Measurements from ENCODE around the gene PSMB11.
A peak's percentile ranks its signal among the peaks of the same experiment; 100 is the strongest.

Gene PSMB11

DNA sequence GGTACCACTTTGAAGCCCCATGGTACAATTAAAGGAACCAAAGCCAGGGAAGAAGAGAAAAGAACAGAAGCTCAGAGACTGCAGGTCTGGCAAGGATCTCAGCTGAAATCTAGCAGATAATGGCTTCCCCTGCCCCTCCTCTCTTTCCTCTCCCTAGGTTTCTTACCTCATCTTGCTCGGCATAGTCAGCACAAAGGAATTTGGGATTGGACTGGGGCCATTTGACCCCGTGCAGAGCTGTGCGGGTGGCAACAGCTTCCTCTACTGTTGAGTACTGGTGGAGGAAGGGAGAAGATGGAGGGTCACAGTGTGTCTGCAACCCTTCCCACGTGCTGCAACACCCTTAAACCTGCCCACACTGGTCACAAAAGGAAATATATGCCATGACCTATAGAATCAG, 20.0 kb downstream of the PSMB11 start:
- no peak overlapping the region for H3K4me3 ChIP-seq (ENCODE audit: low read depth, low read length)
- TF ChIP-seq, protein P1, sequence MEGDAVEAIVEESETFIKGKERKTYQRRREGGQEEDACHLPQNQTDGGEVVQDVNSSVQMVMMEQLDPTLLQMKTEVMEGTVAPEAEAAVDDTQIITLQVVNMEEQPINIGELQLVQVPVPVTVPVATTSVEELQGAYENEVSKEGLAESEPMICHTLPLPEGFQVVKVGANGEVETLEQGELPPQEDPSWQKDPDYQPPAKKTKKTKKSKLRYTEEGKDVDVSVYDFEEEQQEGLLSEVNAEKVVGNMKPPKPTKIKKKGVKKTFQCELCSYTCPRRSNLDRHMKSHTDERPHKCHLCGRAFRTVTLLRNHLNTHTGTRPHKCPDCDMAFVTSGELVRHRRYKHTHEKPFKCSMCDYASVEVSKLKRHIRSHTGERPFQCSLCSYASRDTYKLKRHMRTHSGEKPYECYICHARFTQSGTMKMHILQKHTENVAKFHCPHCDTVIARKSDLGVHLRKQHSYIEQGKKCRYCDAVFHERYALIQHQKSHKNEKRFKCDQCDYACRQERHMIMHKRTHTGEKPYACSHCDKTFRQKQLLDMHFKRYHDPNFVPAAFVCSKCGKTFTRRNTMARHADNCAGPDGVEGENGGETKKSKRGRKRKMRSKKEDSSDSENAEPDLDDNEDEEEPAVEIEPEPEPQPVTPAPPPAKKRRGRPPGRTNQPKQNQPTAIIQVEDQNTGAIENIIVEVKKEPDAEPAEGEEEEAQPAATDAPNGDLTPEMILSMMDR (IDR thresholded peaks at IDR 0.05; ENCODE audit: insufficient read depth, low read depth, low read length, missing control alignments) = no peak
- DNase-seq (ENCODE audit: low read depth) = no peak

DNA sequence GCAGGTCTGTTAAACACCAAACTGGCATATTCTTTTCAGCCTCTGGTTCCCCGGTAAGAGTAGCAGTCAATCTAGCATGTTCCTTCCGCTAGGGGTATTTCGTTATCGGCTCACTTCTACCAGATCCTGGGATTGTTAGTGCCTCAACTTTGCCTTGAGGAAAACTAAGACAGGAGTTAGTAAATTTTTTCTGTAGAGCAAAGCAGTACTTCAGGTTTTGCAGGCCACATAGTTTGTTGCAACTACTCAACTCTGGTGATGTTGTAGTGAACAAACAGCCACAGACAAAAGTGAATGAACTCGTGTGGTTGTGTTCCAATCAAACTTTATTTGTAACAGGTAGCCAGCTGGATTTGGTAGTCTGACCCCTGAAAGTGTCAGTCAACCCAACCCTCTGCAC, 21.6 kb downstream of the PSMB11 start:
- H3K4me3 ChIP-seq (ENCODE audit: low read depth, low read length) = no peak overlapping the region
- no peak for DNase-seq (ENCODE audit: low read depth)
- TF ChIP-seq, protein P1 (IDR thresholded peaks at IDR 0.05; ENCODE audit: insufficient read depth, low read depth, low read length, missing control alignments) = no peak

DNA sequence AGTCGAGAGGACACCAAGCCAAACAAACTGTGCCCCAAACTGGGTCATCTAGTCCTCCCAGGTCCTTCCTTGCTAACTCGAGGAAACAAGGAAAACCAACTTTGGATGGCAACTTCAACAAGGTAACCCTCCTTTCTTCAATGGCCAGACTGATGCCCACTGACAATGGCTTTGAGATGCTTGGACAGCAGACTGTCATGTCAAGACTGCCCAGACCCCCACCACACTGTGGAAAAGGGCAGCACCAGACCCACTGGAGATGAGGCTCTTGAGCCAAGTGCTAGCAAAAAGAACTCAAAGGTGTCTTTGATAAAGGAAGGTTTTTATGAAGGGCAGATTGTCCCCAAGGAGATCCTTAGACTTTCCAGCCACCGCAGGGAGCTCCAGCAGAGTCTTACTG, 24.4 kb downstream of the PSMB11 start:
- DNase-seq (ENCODE audit: low read depth) = no peak
- no peak overlapping the region for H3K4me3 ChIP-seq (ENCODE audit: low read depth, low read length)
- TF ChIP-seq, protein P1 (IDR thresholded peaks at IDR 0.05; ENCODE audit: insufficient read depth, low read depth, low read length, missing control alignments) = no peak

DNA sequence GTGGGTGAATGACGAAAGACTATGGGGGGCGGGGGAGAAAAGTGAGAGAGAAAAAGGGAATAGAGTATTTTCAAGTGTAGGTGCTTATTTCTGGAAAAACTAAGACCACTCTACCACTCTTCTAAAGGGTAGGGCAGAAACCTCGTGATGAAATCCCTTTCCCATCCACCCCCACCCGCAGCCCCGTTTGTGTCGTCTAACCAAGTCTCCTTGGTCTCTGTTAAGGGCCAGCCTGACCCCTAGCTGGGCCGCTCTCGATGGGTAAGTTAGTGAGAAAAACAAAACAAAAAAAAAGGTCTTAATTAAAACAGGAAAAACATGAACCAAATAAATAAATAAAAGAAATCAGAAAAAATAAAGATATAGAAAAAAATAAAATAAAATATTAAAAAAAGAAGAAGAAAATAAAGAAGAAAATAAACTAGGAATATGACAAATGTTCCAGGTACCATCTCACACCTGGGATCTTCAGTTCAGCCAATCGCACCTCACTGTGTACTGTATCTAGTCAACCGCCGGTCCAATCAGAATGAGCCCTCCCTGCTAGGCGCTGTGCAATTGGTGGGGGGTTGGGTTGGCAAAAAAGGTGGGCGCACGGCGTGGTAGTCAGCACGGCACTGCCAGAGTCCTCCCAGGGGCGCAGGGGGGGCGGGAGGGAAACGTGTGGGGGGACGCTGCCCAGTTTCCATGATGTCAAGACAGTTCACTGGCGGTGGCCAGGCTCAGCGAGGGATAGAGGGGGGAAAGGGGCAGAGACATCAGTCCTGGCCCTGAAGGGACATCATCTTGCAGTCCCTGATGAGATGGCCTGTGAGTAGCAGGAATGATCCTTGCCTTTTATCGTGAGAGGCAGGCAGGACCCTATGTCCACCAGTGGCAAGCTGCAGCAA, 25.1 kb downstream of the PSMB11 start:
- DNase-seq (ENCODE audit: low read depth) = no peak

DNA sequence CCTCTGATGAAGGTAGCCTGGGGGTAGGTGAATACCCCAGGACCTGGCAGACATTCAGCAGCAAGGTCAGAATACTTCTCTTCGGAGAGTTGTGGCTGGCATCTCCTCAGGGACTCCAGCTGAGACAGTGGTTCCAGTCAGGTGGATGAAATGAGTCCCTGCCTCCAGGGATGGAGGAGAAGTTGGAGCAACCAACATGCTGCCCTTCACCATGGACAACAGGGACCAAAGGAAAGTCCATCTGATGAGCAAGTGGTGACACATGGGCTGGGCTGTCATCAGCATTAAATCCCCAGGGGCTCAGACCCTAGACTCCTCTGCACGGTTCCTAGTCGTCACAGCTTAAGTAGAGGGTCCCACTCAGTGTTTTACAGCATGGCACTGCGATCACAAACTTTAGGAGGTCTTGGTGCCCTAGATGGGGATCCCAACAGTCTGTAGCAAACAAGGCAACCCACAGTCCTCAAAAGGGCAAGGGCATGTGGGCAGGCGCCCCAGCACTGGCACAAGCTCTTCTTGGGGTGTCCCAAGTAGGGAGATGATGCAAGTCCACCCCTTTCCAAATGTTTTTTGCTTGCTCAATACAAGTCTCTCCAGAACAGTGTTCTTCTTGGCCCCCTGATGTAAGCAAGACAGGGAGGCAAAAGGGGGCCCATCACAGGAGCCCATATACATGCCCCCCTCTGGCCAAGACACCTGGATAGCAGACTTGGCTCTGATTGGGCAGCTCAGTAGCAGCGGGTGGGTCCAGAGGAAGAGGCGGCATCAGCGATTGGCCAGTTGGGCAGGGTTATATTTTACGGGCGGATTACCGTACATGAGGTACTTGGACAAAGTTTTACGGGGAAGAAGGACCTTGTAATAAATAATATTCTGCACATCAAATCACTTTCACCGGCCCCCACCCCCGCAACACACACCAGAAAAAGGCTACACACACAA, 26.1 kb downstream of the PSMB11 start:
- TF ChIP-seq, protein P1 (IDR thresholded peaks at IDR 0.05; ENCODE audit: insufficient read depth, low read depth, low read length, missing control alignments) = no peak
- H3K4me3 ChIP-seq (ENCODE audit: low read depth, low read length) = no peak overlapping the region
- DNase-seq (ENCODE audit: low read depth) = no peak

More for the DNA sequence above, 25.1 kb downstream of the PSMB11 start:
- no peak overlapping the region for H3K4me3 ChIP-seq (ENCODE audit: low read depth, low read length)
- TF ChIP-seq, protein P1 (IDR thresholded peaks at IDR 0.05; ENCODE audit: insufficient read depth, low read depth, low read length, missing control alignments) = no peak

DNA sequence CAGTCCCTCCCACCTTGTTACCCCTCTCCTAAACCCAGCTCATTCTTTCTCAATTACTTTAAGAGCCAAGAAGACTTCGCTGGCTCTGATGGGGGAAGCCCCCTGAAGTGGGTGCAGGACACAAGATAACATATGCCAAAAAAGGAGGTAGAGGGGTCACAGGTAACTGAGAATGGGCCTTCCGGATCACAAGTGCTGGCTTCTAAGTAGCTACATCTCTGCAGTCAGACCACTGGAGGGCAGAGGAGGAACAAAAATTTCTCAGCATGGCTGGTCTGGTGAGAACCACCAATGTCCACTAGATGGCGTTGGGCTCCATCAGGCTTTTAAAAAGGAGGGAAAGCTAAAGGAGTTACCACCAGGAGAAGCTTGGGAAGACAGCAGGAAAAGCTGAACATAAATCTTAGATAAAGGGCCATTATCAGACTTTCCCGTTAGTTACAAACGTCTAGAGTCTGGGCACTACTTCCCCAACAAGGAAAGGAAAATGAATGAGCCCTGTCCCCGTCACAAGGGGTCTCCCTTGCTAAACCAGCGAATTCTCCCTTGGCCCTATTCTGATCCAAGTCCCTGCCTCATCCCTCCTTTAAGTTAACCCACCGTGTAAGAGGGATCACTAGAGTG, 26.9 kb downstream of the PSMB11 start:
- TF ChIP-seq, protein P1 (IDR thresholded peaks at IDR 0.05; ENCODE audit: insufficient read depth, low read depth, low read length, missing control alignments) = peak; percentile 98
- peak; percentile 90 for DNase-seq (ENCODE audit: low read depth)
- no peak overlapping the region for H3K4me3 ChIP-seq (ENCODE audit: low read depth, low read length)

Measured in GM12865 (cell line).